Neural progenitor cell (in vitro differentiated cells): Measurements from ENCODE around the gene CDC26.

ENCODE experiments used
- CTCF ChIP-seq: fragments of 200-600 bp; sonication (generic); IDR thresholded peaks from 2 replicates; pipeline ENCODE4 v1.5.1; 2017; ENCODE audit warnings: antibody characterized with exemption, mild to moderate bottlenecking
- EZH2phosphoT487 ChIP-seq: fragments of 200-600 bp; sonication (generic); IDR thresholded peaks from 2 replicates; pipeline ENCODE4 v1.6.1; 2017; ENCODE audit warnings: antibody characterized with exemption

- TF ChIP-seq CTCF = no peak
- TF ChIP-seq EZH2phosphoT487 = no peak
Measured at GRCh38 chr9:113311961-113312360, 36.6 kb upstream of the CDC26 start.
